Hepatocyte (in vitro differentiated cells): ENCODE results near the gene LDLRAD4. TPM values are rescaled to one million over a fixed set of nuclear protein-coding genes. Genes with fewer than 3 reads are reported as not detected.

Experiments
- DNase-seq: peaks from one replicate; pipeline ENCODE4 v3.0.0-alpha.2; 2016; ENCODE audit warnings: low spot score
- H2AFZ ChIP-seq: fragments of 200-600 bp; sonication (generic); 2 replicates; pipeline ENCODE4 v1.6.0; 2016; ENCODE audit warnings: antibody characterized with exemption, mild to moderate bottlenecking
- H3K27ac ChIP-seq: fragments of 200-600 bp; sonication (generic); 2 replicates; pipeline ENCODE4 v1.5.1; 2016; ENCODE audit warnings: mild to moderate bottlenecking
- H3K27me3 ChIP-seq: fragments of 200-600 bp; sonication (generic); 2 replicates; pipeline ENCODE4 v1.6.1; 2016
- H3K36me3 ChIP-seq: fragments of 200-600 bp; sonication (generic); replicated peaks from 2 replicates; pipeline ENCODE4 v1.5.1; 2016; ENCODE audit warnings: low read depth; ENCODE audit not compliant: insufficient read depth
- H3K4me1 ChIP-seq: fragments of 200-600 bp; sonication (generic); 2 replicates; pipeline ENCODE4 v1.5.1; 2016; ENCODE audit warnings: mild to moderate bottlenecking, moderate library complexity; ENCODE audit not compliant: insufficient read depth
- H3K4me2 ChIP-seq: fragments of 200-600 bp; sonication (generic); 2 replicates; pipeline ENCODE4 v1.6.0; 2016
- H3K4me3 ChIP-seq: fragments of 200-600 bp; sonication (generic); 2 replicates; pipeline ENCODE4 v1.5.1; 2016; ENCODE audit warnings: mild to moderate bottlenecking
- H3K79me2 ChIP-seq: fragments of 200-600 bp; sonication (generic); 2 replicates; pipeline ENCODE4 v1.6.0; 2017; ENCODE audit warnings: mild to moderate bottlenecking
- H3K9me2 ChIP-seq: fragments of 200-600 bp; sonication (generic); replicated peaks from 2 replicates; pipeline ENCODE4 v1.6.0; 2017; ENCODE audit warnings: mild to moderate bottlenecking; ENCODE audit not compliant: insufficient read depth
- H3K9me3 ChIP-seq: fragments of 200-600 bp; sonication (generic); 2 replicates; pipeline ENCODE4 v1.5.1; 2016; ENCODE audit warnings: low read depth, mild to moderate bottlenecking
- H4K20me1 ChIP-seq: fragments of 200-600 bp; sonication (generic); 2 replicates; pipeline ENCODE4 v1.6.0; 2016; ENCODE audit warnings: mild to moderate bottlenecking; ENCODE audit not compliant: insufficient read depth, poor library complexity, severe bottlenecking
- EZH2 ChIP-seq: fragments of 200-600 bp; sonication (generic); IDR thresholded peaks from 2 replicates; pipeline ENCODE4 v1.6.1; 2016; ENCODE audit warnings: antibody characterized with exemption, mild to moderate bottlenecking, borderline replicate concordance
- EZH2phosphoT487 ChIP-seq: fragments of 200-600 bp; sonication (generic); IDR thresholded peaks from one replicate; pipeline ENCODE4 v1.6.1; 2018; ENCODE audit warnings: antibody characterized with exemption, mild to moderate bottlenecking, low read depth, moderate library complexity; ENCODE audit not compliant: unreplicated experiment, severe bottlenecking
- WGBS: methylation state at CpG from one replicate; pipeline ENCODE4 v1.1.6; 2016; ENCODE audit warnings: low lambda C conversion rate; ENCODE audit errors: missing lambda C conversion rate; 5-methylcytosine and 5-hydroxymethylcytosine counted together
- polyA plus RNA-seq: library from polyadenylated mRNA; unstranded; fragments of >200 nt; fragmentation: Nextera tagmentation; extraction: Ambion mirVana; gene quantifications from 2 replicates; pipeline ENCODE4 v1.2.1, GENCODE V29; 2016
- total RNA-seq: library from RNA; depleted of rRNA; stranded (reverse); fragments of >200 nt; gene quantifications from 2 replicates; pipeline ENCODE4 v1.2.3, GENCODE V29; 2014
- TF ChIP-seq, protein P1 (sequence below): fragments of 200-600 bp; sonication (generic); IDR thresholded peaks from 2 replicates; pipeline ENCODE4 v1.5.1; 2016; ENCODE audit warnings: antibody characterized with exemption, mild to moderate bottlenecking; ENCODE audit not compliant: poor library complexity

LDLRAD4 gene
- total and polyA plus RNA-seq, 2 experiments from 2014 or later = 15.1 to 29.0 TPM

GRCh38 chr18:13354402-13354801 is 135.8 kb downstream of the LDLRAD4 start:
- H3K27me3 ChIP-seq = no peaks in the 10 kb centered on the region
- no peak overlapping the region for H2AFZ ChIP-seq
- no peak overlapping the region for H3K4me2 ChIP-seq
- 96% methylated on average over 1 of the region's 1 CpG for WGBS
- no peak for TF ChIP-seq EZH2
- no peak for TF ChIP-seq EZH2phosphoT487
- TF ChIP-seq, protein P1, sequence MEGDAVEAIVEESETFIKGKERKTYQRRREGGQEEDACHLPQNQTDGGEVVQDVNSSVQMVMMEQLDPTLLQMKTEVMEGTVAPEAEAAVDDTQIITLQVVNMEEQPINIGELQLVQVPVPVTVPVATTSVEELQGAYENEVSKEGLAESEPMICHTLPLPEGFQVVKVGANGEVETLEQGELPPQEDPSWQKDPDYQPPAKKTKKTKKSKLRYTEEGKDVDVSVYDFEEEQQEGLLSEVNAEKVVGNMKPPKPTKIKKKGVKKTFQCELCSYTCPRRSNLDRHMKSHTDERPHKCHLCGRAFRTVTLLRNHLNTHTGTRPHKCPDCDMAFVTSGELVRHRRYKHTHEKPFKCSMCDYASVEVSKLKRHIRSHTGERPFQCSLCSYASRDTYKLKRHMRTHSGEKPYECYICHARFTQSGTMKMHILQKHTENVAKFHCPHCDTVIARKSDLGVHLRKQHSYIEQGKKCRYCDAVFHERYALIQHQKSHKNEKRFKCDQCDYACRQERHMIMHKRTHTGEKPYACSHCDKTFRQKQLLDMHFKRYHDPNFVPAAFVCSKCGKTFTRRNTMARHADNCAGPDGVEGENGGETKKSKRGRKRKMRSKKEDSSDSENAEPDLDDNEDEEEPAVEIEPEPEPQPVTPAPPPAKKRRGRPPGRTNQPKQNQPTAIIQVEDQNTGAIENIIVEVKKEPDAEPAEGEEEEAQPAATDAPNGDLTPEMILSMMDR = no peak
- no peaks in the 10 kb centered on the region for H3K9me3 ChIP-seq
- H3K4me1 ChIP-seq = no peaks in the 10 kb centered on the region
- H3K9me2 ChIP-seq = no peaks in the 10 kb centered on the region
- no peaks in the 10 kb centered on the region for H4K20me1 ChIP-seq
- no peaks in the 10 kb centered on the region for H3K79me2 ChIP-seq
- no peak for DNase-seq
- no peak overlapping the region for H3K4me3 ChIP-seq
- H3K27ac ChIP-seq = no peak overlapping the region
- no peaks in the 10 kb centered on the region for H3K36me3 ChIP-seq

DNA sequence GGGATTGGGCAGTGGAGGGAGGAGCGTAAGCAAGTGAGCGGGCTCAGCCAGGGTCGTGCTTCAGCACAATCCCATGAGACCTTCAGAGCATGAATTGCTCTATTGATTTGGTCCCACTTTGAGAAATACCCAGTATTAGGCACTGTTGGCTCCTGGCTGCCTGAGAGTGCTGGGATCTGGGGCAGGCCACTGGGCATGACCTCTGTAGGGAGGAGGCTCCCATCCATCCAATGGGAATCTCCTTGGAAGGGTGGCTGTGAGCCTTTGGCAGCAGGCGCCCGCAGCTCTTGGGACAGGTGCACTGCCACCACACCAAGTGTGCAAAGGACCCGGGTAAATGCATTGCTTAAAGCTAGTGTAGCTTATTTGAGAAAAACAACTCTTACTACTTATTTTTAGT is 137.5 kb downstream of the LDLRAD4 start:
- no peak for DNase-seq
- Histone ChIP-seq H2AFZ (no peak overlapping the region), H3K4me3 (no peak overlapping the region), H3K79me2 (no peaks in the 10 kb centered on the region), H3K27me3 (no peaks in the 10 kb centered on the region), H3K36me3 (no peaks in the 10 kb centered on the region), H4K20me1 (no peaks in the 10 kb centered on the region), H3K27ac (no peak overlapping the region), H3K4me1 (no peaks in the 10 kb centered on the region), H3K9me3 (no peaks in the 10 kb centered on the region), H3K4me2 (no peak overlapping the region), H3K9me2 (no peaks in the 10 kb centered on the region)
- 96% methylated on average over 6 of the region's 6 CpGs for WGBS
- TF ChIP-seq EZH2phosphoT487 (no peak), EZH2 (no peak)
- TF ChIP-seq, protein P1 = no peak

DNA sequence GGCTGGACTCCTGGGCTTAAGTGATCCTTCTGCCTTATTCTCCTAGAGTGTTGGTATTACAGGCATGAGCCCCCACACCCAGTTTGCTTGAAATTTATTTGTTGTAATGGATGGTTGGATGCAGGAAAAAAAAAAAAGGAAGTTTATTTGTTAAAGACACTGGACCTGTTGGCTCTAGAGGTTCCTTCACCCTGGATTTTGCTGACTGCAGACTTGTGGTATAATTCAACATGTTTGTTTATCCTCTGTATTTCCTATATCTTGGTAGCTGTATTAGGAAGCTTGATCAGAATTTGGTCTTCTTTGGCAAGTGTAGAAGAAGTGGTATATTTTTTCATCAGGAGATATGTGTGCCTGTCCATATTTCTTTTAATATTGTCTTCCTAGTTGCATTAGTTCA is 138.7 kb downstream of the LDLRAD4 start:
- H3K27ac ChIP-seq = no peak overlapping the region
- no peaks in the 10 kb centered on the region for H3K79me2 ChIP-seq
- H3K4me2 ChIP-seq = no peak overlapping the region
- H3K27me3 ChIP-seq = no peaks in the 10 kb centered on the region
- no peak for TF ChIP-seq EZH2phosphoT487
- TF ChIP-seq, protein P1 = no peak
- TF ChIP-seq EZH2 = no peak
- no peak overlapping the region for H3K4me3 ChIP-seq
- no peak for DNase-seq
- H4K20me1 ChIP-seq = no peaks in the 10 kb centered on the region
- H3K9me3 ChIP-seq = no peaks in the 10 kb centered on the region
- H2AFZ ChIP-seq = no peak overlapping the region
- H3K9me2 ChIP-seq = no peaks in the 10 kb centered on the region
- H3K36me3 ChIP-seq = no peaks in the 10 kb centered on the region
- H3K4me1 ChIP-seq = no peaks in the 10 kb centered on the region

- no peak for DNase-seq
- H2AFZ ChIP-seq = no peak overlapping the region
- no peaks in the 10 kb centered on the region for H3K36me3 ChIP-seq
- no peaks in the 10 kb centered on the region for H3K4me1 ChIP-seq
- H3K4me3 ChIP-seq = no peak overlapping the region
- H3K27ac ChIP-seq = no peak overlapping the region
- H3K9me3 ChIP-seq = no peaks in the 10 kb centered on the region
- 90% methylated on average over 2 of the region's 2 CpGs for WGBS
- H3K9me2 ChIP-seq = no peaks in the 10 kb centered on the region
- no peaks in the 10 kb centered on the region for H3K27me3 ChIP-seq
- H3K79me2 ChIP-seq = no peaks in the 10 kb centered on the region
- TF ChIP-seq, protein P1 = no peak
- H4K20me1 ChIP-seq = no peaks in the 10 kb centered on the region
- H3K4me2 ChIP-seq = no peak overlapping the region
Observed at GRCh38 chr18:13359210-13359609, 140.7 kb downstream of the LDLRAD4 start.
